Measurements from ENCODE around the gene ZNF208.

Gene ZNF208

GRCh38 chr19:21940684-21941083 lies 70.1 kb downstream of the ZNF208 start:
- FAIRE-seq (no peak), DNase-seq (ENCODE audit: insufficient read length, low spot score) (no peak)
- TF ChIP-seq CTCF (IDR thresholded peaks at IDR 0.05; ENCODE audit: insufficient read depth, missing control alignments) = no peak

- FAIRE-seq (no peak), DNase-seq (ENCODE audit: insufficient read length, low spot score) (no peak)
- TF ChIP-seq CTCF (IDR thresholded peaks at IDR 0.05; ENCODE audit: insufficient read depth, missing control alignments) = no peak
Observed at GRCh38 chr19:21934593-21934992, 76.2 kb downstream of the ZNF208 start.

GRCh38 chr19:21934131-21934530 lies 76.6 kb downstream of the ZNF208 start:
- DNase-seq (ENCODE audit: insufficient read length, low spot score) = no peak
- TF ChIP-seq CTCF (IDR thresholded peaks at IDR 0.05; ENCODE audit: insufficient read depth, missing control alignments) = no peak
- no peak for FAIRE-seq

GRCh38 chr19:21922276-21922675 lies 88.5 kb downstream of the ZNF208 start:
- DNase-seq (ENCODE audit: insufficient read length, low spot score) = no peak
- no peak for FAIRE-seq
- no peak for TF ChIP-seq CTCF (IDR thresholded peaks at IDR 0.05; ENCODE audit: insufficient read depth, missing control alignments)

- DNase-seq (ENCODE audit: insufficient read length, low spot score) = no peak
- no peak for FAIRE-seq
Observed at GRCh38 chr19:21921691-21922180, 89.0 kb downstream of the ZNF208 start.

GRCh38 chr19:21915411-21915810 lies 95.3 kb downstream of the ZNF208 start:
- no peak for TF ChIP-seq CTCF (IDR thresholded peaks at IDR 0.05; ENCODE audit: insufficient read depth, missing control alignments)
- no peak for FAIRE-seq
- DNase-seq (ENCODE audit: insufficient read length, low spot score) = no peak

More at GRCh38 chr19:21921691-21922180, 89.0 kb downstream of the ZNF208 start:
- TF ChIP-seq CTCF (IDR thresholded peaks at IDR 0.05; ENCODE audit: insufficient read depth, missing control alignments) = no peak

- FAIRE-seq = no peak
- TF ChIP-seq CTCF (IDR thresholded peaks at IDR 0.05; ENCODE audit: insufficient read depth, missing control alignments) = no peak
- no peak for DNase-seq (ENCODE audit: insufficient read length, low spot score)
Observed at GRCh38 chr19:21912654-21913053, 98.1 kb downstream of the ZNF208 start.
